C4-2B (cell line): Measurements from ENCODE around the gene MAML3.

Experiments used
- ZFX ChIP-seq: fragments of 450-650 bp; IDR thresholded peaks from 2 replicates; pipeline ENCODE4 v1.6.1; 2017
- TF ChIP-seq, protein P1 (sequence below): fragments of 450-650 bp; conservative IDR thresholded peaks from 2 replicates; pipeline ENCODE4 v1.5.1; 2017; ENCODE audit warnings: mild to moderate bottlenecking

DNA sequence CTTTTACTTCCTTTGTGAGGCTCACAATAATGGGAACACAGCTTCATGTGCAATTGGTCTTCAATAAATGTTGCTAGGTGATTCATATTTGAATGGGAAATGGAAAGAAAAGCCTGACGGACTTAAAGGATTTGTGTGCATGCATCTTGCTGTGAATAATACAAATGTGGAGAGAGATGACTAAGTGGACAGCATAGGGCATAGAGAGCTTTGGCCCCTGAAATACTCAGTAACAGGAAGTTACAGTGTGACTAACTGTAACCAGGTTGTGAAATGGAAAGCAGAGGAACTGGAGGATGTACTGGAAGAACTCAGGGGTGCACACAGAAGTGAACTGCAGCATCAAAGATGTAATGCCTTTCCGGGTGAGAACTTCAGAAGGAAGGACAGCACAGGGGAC, 281.7 kb downstream of the MAML3 start:
- TF ChIP-seq, protein P1, sequence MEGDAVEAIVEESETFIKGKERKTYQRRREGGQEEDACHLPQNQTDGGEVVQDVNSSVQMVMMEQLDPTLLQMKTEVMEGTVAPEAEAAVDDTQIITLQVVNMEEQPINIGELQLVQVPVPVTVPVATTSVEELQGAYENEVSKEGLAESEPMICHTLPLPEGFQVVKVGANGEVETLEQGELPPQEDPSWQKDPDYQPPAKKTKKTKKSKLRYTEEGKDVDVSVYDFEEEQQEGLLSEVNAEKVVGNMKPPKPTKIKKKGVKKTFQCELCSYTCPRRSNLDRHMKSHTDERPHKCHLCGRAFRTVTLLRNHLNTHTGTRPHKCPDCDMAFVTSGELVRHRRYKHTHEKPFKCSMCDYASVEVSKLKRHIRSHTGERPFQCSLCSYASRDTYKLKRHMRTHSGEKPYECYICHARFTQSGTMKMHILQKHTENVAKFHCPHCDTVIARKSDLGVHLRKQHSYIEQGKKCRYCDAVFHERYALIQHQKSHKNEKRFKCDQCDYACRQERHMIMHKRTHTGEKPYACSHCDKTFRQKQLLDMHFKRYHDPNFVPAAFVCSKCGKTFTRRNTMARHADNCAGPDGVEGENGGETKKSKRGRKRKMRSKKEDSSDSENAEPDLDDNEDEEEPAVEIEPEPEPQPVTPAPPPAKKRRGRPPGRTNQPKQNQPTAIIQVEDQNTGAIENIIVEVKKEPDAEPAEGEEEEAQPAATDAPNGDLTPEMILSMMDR, result no peak
- no peak for TF ChIP-seq ZFX
